Activated T-helper 9 cell treated with anti-CD3 and anti-CD28 coated beads, Interleukin-2, amount 50 U/mL, for 16 hours (primary cell): Measurements from ENCODE around the gene PPDPF.
"Not testable (repeated sequence)": the region's sequence is repeated elsewhere in the genome, so short reads cannot be mapped to it uniquely, and the experiment has no call there.

Source experiments
- DNase-seq: peaks from one replicate; pipeline ENCODE4 v3.0.0-alpha.2; 2020; ENCODE audit warnings: low read depth

The PPDPF gene

GRCh38 chr20:63551068-63551467, 30.5 kb downstream of the PPDPF start:
- no peak for DNase-seq

DNA sequence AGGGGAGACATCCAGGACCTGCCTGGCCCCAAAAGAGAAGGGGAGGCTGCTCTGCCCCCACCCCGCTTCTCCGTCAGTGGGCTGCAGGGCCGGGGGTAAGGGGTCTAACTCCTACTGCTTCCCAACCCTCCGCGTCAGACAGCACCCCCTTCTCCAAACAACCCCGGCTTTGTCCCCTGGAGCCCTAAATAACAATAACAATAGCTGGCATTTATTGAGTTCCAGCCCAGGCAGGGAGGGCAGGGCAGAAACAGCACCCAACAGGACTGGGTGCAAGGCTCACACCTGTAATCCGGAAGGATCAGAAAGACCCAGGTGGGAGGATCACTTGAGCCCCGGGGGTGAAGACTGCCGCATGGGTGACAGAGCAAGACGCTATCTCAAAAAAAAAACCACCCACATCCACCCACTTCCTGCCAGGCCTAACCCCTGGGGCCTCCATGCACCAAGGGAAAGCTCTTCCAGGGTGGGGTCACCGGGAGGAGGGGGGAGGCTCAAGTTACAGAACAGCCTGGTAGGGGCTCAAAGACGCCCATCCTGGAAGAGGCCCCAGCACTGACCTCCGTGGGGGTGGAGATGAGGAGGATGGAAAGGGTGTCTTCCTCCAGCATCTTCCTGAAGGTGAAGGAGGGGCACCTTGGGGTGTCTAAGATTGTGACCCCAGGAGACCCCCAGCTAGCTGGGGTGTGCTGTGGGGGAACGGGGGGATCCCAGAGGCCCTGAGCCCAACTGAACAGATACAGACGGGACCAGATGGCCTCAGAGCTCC, 32.1 kb downstream of the PPDPF start:
- no peak for DNase-seq

DNA sequence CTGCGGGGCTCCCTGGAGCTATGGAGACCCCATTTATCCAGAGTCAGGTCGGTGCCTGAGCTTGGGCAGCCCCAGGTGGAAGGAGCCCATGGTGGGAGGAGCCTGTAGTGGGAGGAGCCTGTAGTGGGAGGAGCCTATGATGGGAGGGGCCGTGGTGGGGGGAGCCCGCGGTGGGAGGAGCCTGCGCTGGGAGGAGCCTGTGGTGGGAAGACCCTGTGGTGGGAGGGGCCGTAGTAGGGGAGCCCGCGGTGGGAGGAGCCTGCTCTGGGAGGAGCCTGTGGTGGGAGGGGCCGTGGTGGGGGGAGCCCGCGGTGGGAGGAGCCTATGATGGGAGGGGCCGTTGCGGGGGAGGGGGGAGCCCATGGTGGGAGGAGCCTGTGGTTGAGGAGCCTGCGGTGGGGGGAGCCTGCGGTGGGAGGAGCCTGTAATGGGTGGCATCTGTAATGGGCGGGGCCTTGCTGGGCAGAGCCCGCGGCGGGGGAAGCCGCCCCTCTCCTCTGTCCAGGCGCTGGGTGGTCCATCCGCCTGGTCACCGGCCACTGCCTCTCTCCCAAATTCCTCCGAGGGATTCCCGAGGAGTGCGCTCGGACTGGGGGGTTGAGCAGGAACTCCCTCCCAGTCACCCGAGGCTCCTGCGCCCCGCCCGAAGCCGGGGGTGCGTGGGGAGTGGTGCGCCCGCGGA, 32.8 kb downstream of the PPDPF start:
- peak; percentile 82 for DNase-seq

DNA sequence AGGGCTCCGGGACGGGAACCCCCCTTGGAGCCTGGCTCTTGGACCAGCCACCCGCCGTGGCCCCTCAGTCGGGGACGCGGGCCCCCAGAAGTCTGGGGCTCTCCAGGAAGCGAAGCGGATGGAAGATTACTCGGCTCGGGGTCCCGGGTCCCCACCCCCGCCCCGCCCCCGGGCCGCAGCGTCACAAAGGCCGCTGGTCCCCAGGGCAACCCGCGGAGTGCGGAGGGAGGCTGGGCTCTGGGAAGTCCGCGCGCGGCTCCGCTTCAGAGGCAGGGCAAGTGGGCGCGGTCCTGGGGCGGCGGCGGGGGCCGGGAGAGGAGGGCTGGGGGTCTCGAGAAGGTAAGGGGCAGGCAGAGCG, 33.3 kb downstream of the PPDPF start, which contains the start of gene FNDC11:
Gene FNDC11 (plus strand): TSS at position 227 of the 358 bp plus-strand sequence. CDS start 1,505 bp downstream, outside the sequence.
- peak; percentile 41 for DNase-seq

GRCh38 chr20:63554361-63555278, 34.1 kb downstream of the PPDPF start:
- DNase-seq: no peak

GRCh38 chr20:63555661-63556381, 35.3 kb downstream of the PPDPF start:
- DNase-seq: no peak

GRCh38 chr20:63556873-63557478, 36.4 kb downstream of the PPDPF start:
- DNase-seq: no peak

- no peak for DNase-seq
These were observed 36.9 kb downstream of the PPDPF start for GRCh38 chr20:63557481-63557891.

DNA sequence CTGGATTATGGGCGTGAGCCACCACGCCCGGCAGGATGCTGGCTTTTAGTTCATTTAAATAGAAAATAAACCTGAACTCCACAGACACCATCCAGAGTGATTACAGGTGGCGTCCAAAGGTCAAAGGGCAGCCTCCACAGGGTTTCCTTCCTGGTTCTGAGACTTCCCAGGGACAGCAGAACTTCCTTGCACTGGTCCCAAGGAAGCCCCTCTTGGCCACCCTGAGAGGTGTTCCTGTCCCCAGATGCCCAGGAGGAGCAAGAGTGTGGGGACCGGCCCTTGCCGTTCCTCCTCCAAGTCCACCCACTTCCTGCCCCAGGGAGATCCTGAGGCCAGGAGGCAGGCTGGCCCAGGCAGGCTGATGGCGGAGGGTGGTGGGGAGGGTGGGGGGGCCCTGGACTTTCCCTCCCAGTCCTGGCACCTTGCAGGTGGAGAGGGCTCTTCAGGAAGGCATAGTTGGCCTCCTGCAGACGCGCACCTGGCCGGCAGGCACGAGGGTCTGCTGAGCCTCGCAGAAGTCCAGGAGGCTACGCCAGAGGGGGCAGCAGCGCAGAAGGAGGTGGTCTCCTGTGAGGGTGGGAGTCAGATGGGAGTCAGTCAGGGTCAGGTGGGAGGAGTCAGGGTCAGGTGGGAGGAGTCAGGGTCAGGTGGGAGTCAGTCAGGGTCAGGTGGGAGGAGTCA, 38.4 kb downstream of the PPDPF start:
- DNase-seq: no peak

GRCh38 chr20:63559485-63560332, 39.1 kb downstream of the PPDPF start:
- not testable (repeated sequence) for DNase-seq

- DNase-seq: no peak
These were observed 39.8 kb downstream of the PPDPF start for GRCh38 chr20:63560333-63560805.

- no peak for DNase-seq
These were observed 40.5 kb downstream of the PPDPF start for GRCh38 chr20:63560856-63561609.

- DNase-seq: no peak
These were observed 41.2 kb downstream of the PPDPF start for GRCh38 chr20:63561624-63562396.

DNA sequence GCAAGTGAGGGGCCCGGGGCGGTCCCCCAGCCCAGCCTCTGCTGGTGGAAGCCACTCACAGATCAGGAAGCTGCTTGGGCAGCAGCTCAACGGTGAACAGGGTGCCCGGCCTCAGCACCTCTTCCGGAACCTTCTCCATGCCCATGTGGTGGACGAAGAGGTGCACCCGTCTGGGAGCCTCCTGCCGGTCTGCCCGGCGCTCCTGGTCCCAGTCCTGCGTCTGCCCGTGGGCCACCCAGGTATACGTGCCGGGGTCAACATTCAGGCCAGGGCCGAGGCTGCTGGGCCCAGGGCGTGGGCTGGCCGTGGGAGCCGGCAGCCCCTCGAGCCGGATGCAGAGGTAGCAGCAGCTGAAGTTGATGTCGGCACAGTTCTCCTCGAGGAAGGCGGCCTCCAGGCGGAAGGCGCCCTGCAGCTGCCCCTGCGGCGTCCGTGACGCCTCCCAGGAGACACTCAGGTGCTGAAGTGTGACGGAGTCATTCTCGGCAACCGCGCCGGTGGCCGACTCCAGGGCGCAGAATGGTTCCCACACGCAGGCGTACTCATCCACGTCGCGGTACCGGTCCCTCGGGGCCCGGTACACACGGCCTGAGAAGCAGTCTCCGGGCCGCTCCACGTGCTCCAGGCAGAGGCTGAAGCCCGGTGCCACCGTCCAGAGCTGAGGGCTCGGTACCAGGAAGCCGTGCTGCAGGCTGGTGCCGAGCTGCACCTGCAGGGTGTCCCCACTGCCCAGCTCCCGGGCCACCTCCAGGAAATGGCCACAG, 42.1 kb downstream of the PPDPF start:
- no peak for DNase-seq

DNA sequence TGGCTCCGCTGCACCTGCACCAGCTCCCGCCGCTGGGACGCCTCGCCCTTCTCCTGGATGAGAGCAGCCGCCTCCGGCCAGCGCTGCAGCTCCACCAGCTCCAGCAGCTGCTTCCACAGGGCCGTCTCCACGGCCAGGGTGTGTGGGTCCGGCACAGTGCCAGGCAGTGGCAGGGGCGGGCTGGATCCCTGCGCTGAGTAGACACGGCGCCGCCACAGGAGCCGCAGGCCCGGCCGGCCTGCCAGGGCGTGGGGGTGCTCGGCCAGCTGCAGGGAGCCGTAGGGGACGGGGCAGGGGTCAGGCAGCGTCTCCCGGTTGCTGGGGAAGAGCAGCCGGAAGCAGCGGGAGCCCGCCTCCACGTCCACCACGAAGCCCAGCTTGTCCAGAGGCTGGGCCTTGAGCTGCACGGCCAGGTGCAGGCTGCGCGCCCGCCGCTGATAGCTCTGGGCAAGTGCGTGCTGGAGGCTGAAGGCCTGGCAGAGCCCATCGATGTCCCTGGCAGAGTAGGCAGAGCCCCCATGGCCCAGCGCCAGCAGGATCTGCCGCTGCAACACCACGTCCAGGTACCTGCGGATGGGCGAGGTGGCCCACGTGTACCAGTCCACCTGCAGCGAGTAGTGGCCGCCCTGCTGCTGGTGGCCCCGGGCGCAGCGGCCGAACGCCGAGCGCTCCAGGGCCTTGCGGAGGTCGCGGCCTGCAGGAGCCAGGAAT, 42.8 kb downstream of the PPDPF start:
- DNase-seq: no peak

DNA sequence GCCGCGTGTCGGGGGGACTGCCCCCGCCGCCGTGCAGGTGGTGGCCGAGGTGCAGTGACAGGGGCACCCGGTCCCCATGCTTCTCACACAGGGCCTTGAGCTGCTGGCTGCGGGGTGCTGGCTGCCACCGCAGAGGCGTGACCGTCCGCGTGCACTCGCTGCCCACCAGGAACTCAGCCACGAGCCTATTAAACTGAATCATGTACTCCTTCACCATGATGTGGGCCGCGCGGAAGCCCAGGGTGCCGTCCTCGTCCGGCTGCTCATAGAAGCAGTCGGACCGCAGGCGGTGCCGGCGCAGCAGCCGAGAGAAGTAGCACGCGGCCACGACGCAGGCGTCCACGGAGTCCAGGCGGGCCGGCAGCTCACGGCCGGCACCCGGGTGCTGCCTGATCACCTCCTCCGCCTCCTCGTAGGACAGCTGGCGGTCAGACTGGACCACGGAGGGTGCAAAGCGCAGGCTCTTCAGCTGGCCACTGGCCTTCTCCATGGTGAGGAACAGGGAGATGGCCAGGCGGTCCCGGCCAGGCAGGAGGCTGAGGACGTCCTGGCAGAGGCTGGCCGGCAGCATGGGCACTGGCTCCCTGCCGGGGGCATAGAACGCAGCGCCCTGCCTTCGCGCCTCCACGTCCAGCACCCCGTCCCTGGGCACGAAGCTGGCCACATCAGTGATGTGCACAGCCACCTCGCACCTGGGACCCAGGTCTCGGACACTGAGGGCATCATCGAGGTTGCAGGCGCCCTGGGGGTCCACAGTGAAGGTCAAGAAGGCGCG, 43.7 kb downstream of the PPDPF start:
- no peak for DNase-seq
